Testis (tissue), 2 donors: ENCODE measurements around the gene NCKAP5.

Source experiments
- CTCF ChIP-seq, 3 experiments: fragments of 450-650 bp in 2 of 3; fragments of 200-600 bp in 1 of 3; sonication (generic) in 1 of 3; IDR thresholded peaks; one replicate each; pipeline ENCODE4 v1.5.1; 2016 to 2019; ENCODE audit warnings: antibody characterized with exemption in 3 of 3, mild to moderate bottlenecking in 2 of 3, moderate library complexity in 1 of 3
- POLR2A ChIP-seq: fragments of 450-650 bp; IDR thresholded peaks from one replicate; pipeline ENCODE4 v1.6.1; 2017; ENCODE audit warnings: antibody characterized with exemption, mild to moderate bottlenecking, moderate library complexity

GRCh38 chr2:133517876-133518275 lies 50.4 kb downstream of the NCKAP5 start:
- TF ChIP-seq CTCF (IDR thresholded peaks at IDR 0.05) (no peak), POLR2A (no peak)
